ENCODE data around the gene UNC13C.

The UNC13C gene

DNA sequence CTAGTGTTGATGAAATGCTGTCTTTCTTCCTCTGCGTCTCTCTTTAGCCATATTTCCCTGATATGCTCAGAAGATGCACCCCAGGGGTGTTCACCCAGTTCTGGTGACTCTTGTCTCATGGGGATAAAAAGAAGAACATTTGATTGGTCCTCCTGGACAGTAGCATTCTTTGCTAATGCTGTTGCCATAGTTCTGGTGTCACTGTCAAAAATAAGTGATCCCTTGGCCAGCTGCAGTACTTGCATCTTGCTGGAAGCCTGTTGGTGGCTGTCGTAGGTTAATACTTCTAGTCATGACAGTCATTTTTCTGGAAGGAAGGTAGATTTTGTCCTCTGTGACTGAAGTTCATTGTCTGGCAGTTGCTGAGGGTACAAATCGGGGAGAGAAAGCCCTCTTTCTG, 124.5 kb downstream of the UNC13C start:
- Histone ChIP-seq H3K27ac (ENCODE audit: low read depth, low read length) (no peak overlapping the region), H3K4me3 (ENCODE audit: low read depth, low read length) (no peak overlapping the region), H3K4me1 (ENCODE audit: control insufficient read depth, insufficient read depth, low read length) (no peaks in the 10 kb centered on the region), H3K36me3 (ENCODE audit: control insufficient read depth, insufficient read depth, low read length) (no peaks in the 10 kb centered on the region), H3K9me3 (ENCODE audit: control insufficient read depth, insufficient read depth, low read length) (no peaks in the 10 kb centered on the region), H3K27me3 (ENCODE audit: control insufficient read depth, insufficient read depth, low read length) (no peaks in the 10 kb centered on the region), H3K9ac (ENCODE audit: low read depth, low read length) (no peak overlapping the region)

DNA sequence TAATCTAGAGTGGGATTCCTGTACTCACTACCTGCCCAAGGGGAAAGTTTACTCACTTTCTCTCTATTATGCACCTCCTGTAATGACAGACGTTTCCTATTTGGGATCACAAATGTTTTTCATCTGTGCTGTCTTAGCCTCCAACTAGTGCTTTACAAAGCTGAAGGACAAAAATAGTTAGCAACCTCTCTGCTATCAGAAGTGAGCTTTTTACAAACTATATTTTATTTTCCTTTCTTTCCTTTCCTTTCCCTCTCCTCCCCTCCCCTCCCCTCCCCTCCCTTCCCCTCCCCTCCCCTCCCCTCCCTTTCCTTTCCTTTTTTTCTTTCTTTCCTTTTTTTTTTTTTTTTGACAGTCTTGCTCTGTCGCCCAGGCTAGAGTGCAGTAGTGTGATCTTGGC, 130.8 kb downstream of the UNC13C start:
- Histone ChIP-seq H3K27ac (ENCODE audit: low read depth, low read length) (no peak overlapping the region), H3K9me3 (ENCODE audit: control insufficient read depth, insufficient read depth, low read length) (no peaks in the 10 kb centered on the region), H3K4me1 (ENCODE audit: control insufficient read depth, insufficient read depth, low read length) (no peaks in the 10 kb centered on the region), H3K9ac (ENCODE audit: low read depth, low read length) (no peak overlapping the region), H3K36me3 (ENCODE audit: control insufficient read depth, insufficient read depth, low read length) (no peaks in the 10 kb centered on the region), H3K4me3 (ENCODE audit: low read depth, low read length) (no peak overlapping the region), H3K27me3 (ENCODE audit: control insufficient read depth, insufficient read depth, low read length) (no peaks in the 10 kb centered on the region)

- Histone ChIP-seq H3K27ac (ENCODE audit: low read depth, low read length) (no peak overlapping the region), H3K4me3 (ENCODE audit: low read depth, low read length) (no peak overlapping the region), H3K27me3 (ENCODE audit: control insufficient read depth, insufficient read depth, low read length) (no peaks in the 10 kb centered on the region), H3K36me3 (ENCODE audit: control insufficient read depth, insufficient read depth, low read length) (no peaks in the 10 kb centered on the region), H3K9me3 (ENCODE audit: control insufficient read depth, insufficient read depth, low read length) (no peaks in the 10 kb centered on the region), H3K9ac (ENCODE audit: low read depth, low read length) (no peak overlapping the region), H3K4me1 (ENCODE audit: control insufficient read depth, insufficient read depth, low read length) (no peaks in the 10 kb centered on the region)
Measured at GRCh38 chr15:54119051-54119450, 140.8 kb downstream of the UNC13C start.

DNA sequence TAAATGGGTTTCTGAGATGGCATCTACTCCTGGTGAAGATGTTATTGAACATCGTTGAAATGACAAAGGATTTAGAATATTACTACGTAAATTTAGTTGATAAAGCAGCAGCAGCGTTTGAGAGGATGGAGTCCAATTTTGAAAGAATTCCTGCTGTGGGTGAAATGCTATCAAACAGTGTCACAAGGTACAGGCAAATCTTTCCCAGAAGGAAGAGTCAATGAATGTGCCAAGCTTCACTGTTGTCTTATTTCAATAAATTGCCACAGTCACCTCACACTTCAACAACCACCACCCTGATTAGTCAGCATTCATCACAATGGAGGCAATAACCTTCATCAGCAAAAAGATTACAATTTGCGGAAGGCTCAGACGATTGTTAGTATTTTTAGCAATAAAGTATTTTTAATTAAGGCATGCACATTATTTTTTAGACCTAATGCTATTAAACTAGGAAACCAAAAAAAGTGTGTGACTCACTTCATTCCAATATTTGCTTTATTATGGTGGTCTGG, 142.8 kb downstream of the UNC13C start:
- H3K9me3 ChIP-seq (ENCODE audit: control insufficient read depth, insufficient read depth, low read length): no peaks in the 10 kb centered on the region
- H3K36me3 ChIP-seq (ENCODE audit: control insufficient read depth, insufficient read depth, low read length): no peaks in the 10 kb centered on the region
- no peak overlapping the region for H3K27ac ChIP-seq (ENCODE audit: low read depth, low read length)
- H3K4me3 ChIP-seq (ENCODE audit: low read depth, low read length): no peak overlapping the region
- H3K4me1 ChIP-seq (ENCODE audit: control insufficient read depth, insufficient read depth, low read length): no peaks in the 10 kb centered on the region
- H3K27me3 ChIP-seq (ENCODE audit: control insufficient read depth, insufficient read depth, low read length): no peaks in the 10 kb centered on the region
- H3K9ac ChIP-seq (ENCODE audit: low read depth, low read length): no peak overlapping the region

GRCh38 chr15:54127574-54127973, 149.3 kb downstream of the UNC13C start:
- H3K27me3 ChIP-seq (ENCODE audit: control insufficient read depth, insufficient read depth, low read length): no peaks in the 10 kb centered on the region
- no peaks in the 10 kb centered on the region for H3K9me3 ChIP-seq (ENCODE audit: control insufficient read depth, insufficient read depth, low read length)
- H3K36me3 ChIP-seq (ENCODE audit: control insufficient read depth, insufficient read depth, low read length): no peaks in the 10 kb centered on the region
- H3K4me3 ChIP-seq (ENCODE audit: low read depth, low read length): no peak overlapping the region
- no peak overlapping the region for H3K27ac ChIP-seq (ENCODE audit: low read depth, low read length)
- H3K9ac ChIP-seq (ENCODE audit: low read depth, low read length): no peak overlapping the region
- H3K4me1 ChIP-seq (ENCODE audit: control insufficient read depth, insufficient read depth, low read length): no peaks in the 10 kb centered on the region

DNA sequence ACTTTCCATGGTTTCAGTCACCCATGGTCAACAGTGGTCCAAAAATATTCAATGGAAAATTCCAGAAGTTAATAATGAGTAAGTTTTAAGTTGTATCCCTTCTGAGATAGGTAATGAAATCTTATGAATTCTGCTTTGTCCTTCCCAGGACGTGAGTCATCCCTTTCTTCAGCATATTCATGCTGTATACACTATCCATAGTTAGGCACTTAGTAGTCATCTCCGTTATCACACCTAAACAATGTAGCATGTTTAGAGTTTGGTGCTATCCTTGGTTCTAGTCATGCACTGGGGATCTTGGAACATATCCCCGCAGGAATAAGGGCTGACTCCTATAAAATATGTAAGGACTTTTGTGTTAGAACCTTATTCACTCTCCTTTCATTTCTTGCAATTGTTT, 153.2 kb downstream of the UNC13C start:
- Histone ChIP-seq H3K27ac (ENCODE audit: low read depth, low read length) (no peak overlapping the region), H3K27me3 (ENCODE audit: control insufficient read depth, insufficient read depth, low read length) (no peaks in the 10 kb centered on the region), H3K36me3 (ENCODE audit: control insufficient read depth, insufficient read depth, low read length) (no peaks in the 10 kb centered on the region), H3K9me3 (ENCODE audit: control insufficient read depth, insufficient read depth, low read length) (no peaks in the 10 kb centered on the region), H3K4me3 (ENCODE audit: low read depth, low read length) (no peak overlapping the region), H3K9ac (ENCODE audit: low read depth, low read length) (no peak overlapping the region), H3K4me1 (ENCODE audit: control insufficient read depth, insufficient read depth, low read length) (no peaks in the 10 kb centered on the region)

DNA sequence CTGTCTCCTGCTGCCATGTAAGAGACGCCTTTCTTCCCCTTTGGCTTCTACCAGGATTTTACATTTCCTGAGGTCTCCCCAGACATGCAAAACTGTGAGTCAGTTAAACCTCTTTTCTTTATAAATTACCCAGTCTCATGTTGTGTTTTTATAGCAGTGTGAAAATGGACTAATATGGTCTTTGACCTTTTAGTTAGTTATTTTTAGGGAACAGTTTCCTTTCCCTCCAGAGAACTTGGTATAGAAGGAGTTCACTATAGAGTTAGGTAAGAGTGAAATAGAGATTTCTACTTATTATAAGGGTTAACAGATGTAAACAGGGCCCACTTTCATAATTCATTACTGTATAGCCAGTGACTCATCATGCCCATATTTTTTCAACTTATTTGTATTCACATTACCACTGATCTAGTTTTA, 170.9 kb downstream of the UNC13C start:
- H3K27ac ChIP-seq (ENCODE audit: low read depth, low read length): no peak overlapping the region
- H3K36me3 ChIP-seq (ENCODE audit: control insufficient read depth, insufficient read depth, low read length): no peaks in the 10 kb centered on the region
- H3K9ac ChIP-seq (ENCODE audit: low read depth, low read length): no peak overlapping the region
- no peak overlapping the region for H3K4me3 ChIP-seq (ENCODE audit: low read depth, low read length)
- H3K4me1 ChIP-seq (ENCODE audit: control insufficient read depth, insufficient read depth, low read length): no peaks in the 10 kb centered on the region
- H3K27me3 ChIP-seq (ENCODE audit: control insufficient read depth, insufficient read depth, low read length): no peaks in the 10 kb centered on the region
- no peaks in the 10 kb centered on the region for H3K9me3 ChIP-seq (ENCODE audit: control insufficient read depth, insufficient read depth, low read length)

GRCh38 chr15:54150255-54150654, 172.0 kb downstream of the UNC13C start:
- Histone ChIP-seq H3K9ac (ENCODE audit: low read depth, low read length) (no peak overlapping the region), H3K36me3 (ENCODE audit: control insufficient read depth, insufficient read depth, low read length) (no peaks in the 10 kb centered on the region), H3K4me1 (ENCODE audit: control insufficient read depth, insufficient read depth, low read length) (no peaks in the 10 kb centered on the region), H3K4me3 (ENCODE audit: low read depth, low read length) (no peak overlapping the region), H3K27me3 (ENCODE audit: control insufficient read depth, insufficient read depth, low read length) (no peaks in the 10 kb centered on the region), H3K27ac (ENCODE audit: low read depth, low read length) (no peak overlapping the region), H3K9me3 (ENCODE audit: control insufficient read depth, insufficient read depth, low read length) (no peaks in the 10 kb centered on the region)

DNA sequence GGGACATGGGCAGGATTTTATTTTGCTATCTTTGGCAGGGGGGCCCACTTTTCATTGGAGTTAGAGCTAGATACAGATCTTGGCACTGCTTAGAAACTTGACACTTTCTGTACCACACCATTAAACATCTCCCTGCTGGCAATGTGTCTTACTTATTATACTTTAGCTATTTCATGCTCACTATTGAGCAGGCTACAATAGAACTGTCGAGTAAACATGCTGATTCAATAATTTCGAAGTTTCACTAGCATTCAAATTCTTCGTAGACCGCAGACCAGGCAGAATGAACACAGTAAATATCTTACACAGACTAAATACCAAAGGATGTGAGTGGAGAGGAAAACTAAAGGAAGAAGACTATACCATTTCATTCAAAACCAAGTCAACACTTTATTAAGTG, 180.8 kb downstream of the UNC13C start:
- Histone ChIP-seq H3K36me3 (ENCODE audit: control insufficient read depth, insufficient read depth, low read length) (no peaks in the 10 kb centered on the region), H3K4me3 (ENCODE audit: low read depth, low read length) (no peak overlapping the region), H3K9me3 (ENCODE audit: control insufficient read depth, insufficient read depth, low read length) (no peaks in the 10 kb centered on the region), H3K27me3 (ENCODE audit: control insufficient read depth, insufficient read depth, low read length) (no peaks in the 10 kb centered on the region), H3K4me1 (ENCODE audit: control insufficient read depth, insufficient read depth, low read length) (no peaks in the 10 kb centered on the region), H3K27ac (ENCODE audit: low read depth, low read length) (no peak overlapping the region), H3K9ac (ENCODE audit: low read depth, low read length) (no peak overlapping the region)

- H3K9ac ChIP-seq (ENCODE audit: low read depth, low read length): no peak overlapping the region
- H3K27ac ChIP-seq (ENCODE audit: low read depth, low read length): no peak overlapping the region
- H3K4me1 ChIP-seq (ENCODE audit: control insufficient read depth, insufficient read depth, low read length): no peaks in the 10 kb centered on the region
- no peaks in the 10 kb centered on the region for H3K9me3 ChIP-seq (ENCODE audit: control insufficient read depth, insufficient read depth, low read length)
- no peaks in the 10 kb centered on the region for H3K36me3 ChIP-seq (ENCODE audit: control insufficient read depth, insufficient read depth, low read length)
- H3K27me3 ChIP-seq (ENCODE audit: control insufficient read depth, insufficient read depth, low read length): no peaks in the 10 kb centered on the region
- H3K4me3 ChIP-seq (ENCODE audit: low read depth, low read length): no peak overlapping the region
Measured at GRCh38 chr15:54187325-54187724, 209.1 kb downstream of the UNC13C start.

GRCh38 chr15:54197995-54198394, 219.8 kb downstream of the UNC13C start:
- Histone ChIP-seq H3K4me3 (ENCODE audit: low read depth, low read length) (no peak overlapping the region), H3K27me3 (ENCODE audit: control insufficient read depth, insufficient read depth, low read length) (no peaks in the 10 kb centered on the region), H3K9ac (ENCODE audit: low read depth, low read length) (no peak overlapping the region)

More at GRCh38 chr15:54197995-54198394, 219.8 kb downstream of the UNC13C start:
- no peak overlapping the region for H3K27ac ChIP-seq (ENCODE audit: low read depth, low read length)
- H3K4me1 ChIP-seq (ENCODE audit: control insufficient read depth, insufficient read depth, low read length): no peaks in the 10 kb centered on the region; the same call in 1 of the 2 replicates
- H3K36me3 ChIP-seq (ENCODE audit: control insufficient read depth, insufficient read depth, low read length): no peaks in the 10 kb centered on the region
- no peaks in the 10 kb centered on the region; the same call in 1 of the 2 replicates for H3K9me3 ChIP-seq (ENCODE audit: control insufficient read depth, insufficient read depth, low read length)
